GM10847 (cell line): ENCODE data around the gene MRPS26.

Source experiments
- POLR2A ChIP-seq: IDR thresholded peaks from 2 replicates; pipeline ENCODE4 v1.6.1; 2011; ENCODE audit not compliant: insufficient read length; ENCODE audit errors: extremely low read depth

Gene MRPS26

GRCh38 chr20:3040086-3040485 lies 5.8 kb upstream of the MRPS26 start:
- TF ChIP-seq POLR2A, result no peak

DNA sequence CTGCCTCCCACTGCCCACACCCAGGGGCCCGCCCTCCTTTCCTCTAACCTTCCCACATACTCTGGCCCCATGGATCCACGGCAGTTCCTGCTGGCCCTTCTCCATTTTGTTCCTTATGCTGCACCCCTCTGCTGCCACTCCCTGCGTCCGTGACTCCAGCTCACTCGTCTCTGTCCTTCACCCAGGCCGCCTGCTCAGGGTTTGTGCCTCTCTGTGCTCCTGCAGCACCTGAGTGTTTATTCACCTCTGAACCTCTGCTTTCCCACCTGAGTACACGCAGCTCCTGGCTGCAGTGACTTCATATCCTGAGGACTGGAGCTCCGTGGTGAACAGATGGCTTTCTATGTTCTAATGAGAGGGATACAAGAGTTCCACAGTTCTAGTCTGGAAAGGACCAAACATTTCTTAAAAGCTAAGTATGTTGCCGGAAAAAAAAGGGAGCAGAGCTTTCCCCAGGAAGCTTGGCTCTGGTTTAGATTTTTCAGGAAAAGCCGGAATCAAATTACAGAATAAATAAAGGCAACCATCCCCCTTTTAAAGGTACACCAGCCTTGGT lies 3.9 kb upstream of the MRPS26 start:
- no peak for TF ChIP-seq POLR2A

GRCh38 chr20:3042625-3043024 lies 3.2 kb upstream of the MRPS26 start:
- TF ChIP-seq POLR2A, result no peak

GRCh38 chr20:3043322-3043721 lies 2.5 kb upstream of the MRPS26 start, which contains the start of gene GNRH2:
GNRH2 (plus strand) TSS chr20:3043622; CDS start chr20:3044415, 793 bp downstream.
- TF ChIP-seq POLR2A, result no peak

GRCh38 chr20:3044336-3044965 lies 1.4 kb upstream of the MRPS26 start:
- TF ChIP-seq POLR2A, result no peak

- TF ChIP-seq POLR2A, result no peak
These were observed 623 bp upstream of the MRPS26 start for GRCh38 chr20:3045042-3045815.

GRCh38 chr20:3046677-3047462 lies 1.0 kb downstream of the MRPS26 start:
- TF ChIP-seq POLR2A, result no peak

- TF ChIP-seq POLR2A, result no peak
These were observed 1.9 kb downstream of the MRPS26 start for GRCh38 chr20:3047486-3048419.

DNA sequence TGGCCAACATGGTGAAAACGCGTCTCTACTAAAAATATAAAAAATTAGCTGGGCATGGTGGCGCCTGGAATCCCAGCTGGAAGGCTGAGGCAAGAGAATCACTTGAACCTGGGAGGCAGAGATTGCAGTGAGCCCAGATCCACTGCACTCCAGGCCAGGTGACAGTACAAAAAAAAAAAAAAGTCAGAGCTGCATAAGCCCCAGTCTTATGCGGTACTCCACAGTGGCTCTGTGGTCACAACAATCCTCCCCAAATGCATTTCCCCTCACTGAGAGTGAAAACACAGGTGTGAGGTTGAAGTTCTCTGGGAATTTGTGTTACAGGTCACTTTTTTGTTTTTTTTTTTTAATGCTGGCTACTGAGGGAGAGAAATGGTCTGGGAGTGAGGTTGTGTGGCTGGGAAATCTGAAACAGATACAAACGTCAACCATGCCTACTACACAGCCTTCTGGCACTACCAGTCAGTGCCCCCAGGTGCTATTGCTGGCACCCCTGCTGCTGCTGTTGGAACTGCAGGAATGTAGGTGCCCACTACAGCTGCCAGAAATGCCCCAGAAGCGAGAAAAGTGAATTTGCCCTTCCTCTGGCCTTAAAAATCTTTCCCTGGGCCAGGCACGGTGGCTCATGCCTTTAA lies 5.7 kb downstream of the MRPS26 start:
- no peak for TF ChIP-seq POLR2A

DNA sequence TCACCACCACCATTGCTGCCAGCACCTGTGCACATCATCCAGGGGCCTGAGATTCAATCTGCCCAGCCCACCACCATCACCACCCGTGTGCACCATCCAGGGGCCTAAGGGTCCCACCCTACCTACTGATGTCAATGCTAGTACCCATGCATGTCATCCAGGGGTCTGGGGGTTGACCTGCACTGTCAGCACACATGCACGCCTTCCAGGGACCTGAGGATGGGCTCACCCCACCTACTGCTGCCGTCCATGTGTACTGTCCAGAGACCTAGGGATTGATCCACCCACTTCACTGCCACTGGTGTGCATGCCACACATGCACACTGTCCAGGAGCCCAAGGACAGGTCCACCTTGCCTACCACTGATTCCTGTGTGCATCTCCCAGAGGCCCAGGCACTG lies 13.6 kb downstream of the MRPS26 start:
- TF ChIP-seq POLR2A, result no peak

GRCh38 chr20:3067139-3068014 lies 21.5 kb downstream of the MRPS26 start:
- TF ChIP-seq POLR2A, result no peak

- no peak for TF ChIP-seq POLR2A
These were observed 22.2 kb downstream of the MRPS26 start for GRCh38 chr20:3068075-3068474.

- no peak for TF ChIP-seq POLR2A
These were observed 23.4 kb downstream of the MRPS26 start for GRCh38 chr20:3068986-3069900.
